HepG2 (cell line): ENCODE measurements around the gene SLC9A8. TPM values are rescaled to one million over a fixed set of nuclear protein-coding genes. Genes with fewer than 3 reads are reported as not detected.

Source experiments
- ATF7 ChIP-seq, 2 experiments: fragments of 450-650 bp in 1 of 2; sonication (generic) in 1 of 2; formaldehyde crosslinking in 1 of 2; IDR thresholded peaks; 2 replicates each; pipeline versions ENCODE4 v1.4.0 to v1.6.1; 2016 to 2020; ENCODE audit warnings: antibody characterized with exemption in 1 of 2, mild to moderate bottlenecking in 1 of 2, missing genetic modification reagents in 1 of 2
- CEBPB ChIP-seq: IDR thresholded peaks from 2 replicates; pipeline ENCODE4 v1.6.1; 2011; ENCODE audit warnings: low read depth, low read length, improper control_type of control experiment, borderline replicate concordance
- FLYWCH1 ChIP-seq: sonication (generic); formaldehyde crosslinking; IDR thresholded peaks from 2 replicates; pipeline ENCODE4 v1.8.1; 2023; ENCODE audit warnings: mild to moderate bottlenecking, missing genetic modification reagents
- FOXO1 ChIP-seq: sonication (generic); formaldehyde crosslinking; IDR thresholded peaks from 2 replicates; pipeline ENCODE4 v1.4.0; 2020; ENCODE audit warnings: missing genetic modification reagents
- HMG20A ChIP-seq: IDR thresholded peaks from 2 replicates; pipeline ENCODE4 v1.6.1; 2016; ENCODE audit warnings: borderline replicate concordance
- HMG20B ChIP-seq: conservative IDR thresholded peaks from 2 replicates; pipeline ENCODE4 v1.6.1; 2016; ENCODE audit warnings: missing genetic modification reagents, missing compliant biosample characterization
- HNRNPK ChIP-seq: fragments of 200-400 bp; formaldehyde crosslinking; IDR thresholded peaks from 2 replicates; pipeline ENCODE4 v1.6.1; 2018; ENCODE audit warnings: low read length, low read depth, moderate library complexity, mild to moderate bottlenecking; ENCODE audit not compliant: poor library complexity, severe bottlenecking
- HNRNPL ChIP-seq: fragments of 200-400 bp; formaldehyde crosslinking; IDR thresholded peaks from 2 replicates; pipeline ENCODE4 v1.6.1; 2017; ENCODE audit warnings: mild to moderate bottlenecking, low read depth, low read length
- HOXA5 ChIP-seq: sonication (generic); formaldehyde crosslinking; IDR thresholded peaks from 2 replicates; pipeline ENCODE4 v1.4.0; 2020; ENCODE audit warnings: missing genetic modification reagents
- KAT7 ChIP-seq: IDR thresholded peaks from 2 replicates; pipeline ENCODE4 v1.6.1; 2018; ENCODE audit warnings: borderline replicate concordance, missing compliant biosample characterization
- KLF15 ChIP-seq: sonication (generic); formaldehyde crosslinking; IDR thresholded peaks from 2 replicates; pipeline ENCODE4 v1.8.1; 2023; ENCODE audit warnings: borderline replicate concordance, mild to moderate bottlenecking, inconsistent platforms, missing genetic modification reagents, mixed read lengths
- MAF1 ChIP-seq: sonication (generic); formaldehyde crosslinking; IDR thresholded peaks from 2 replicates; pipeline ENCODE4 v1.5.0; 2020; ENCODE audit warnings: missing genetic modification reagents, borderline replicate concordance
- MED8 ChIP-seq: sonication (generic); formaldehyde crosslinking; IDR thresholded peaks from 2 replicates; pipeline ENCODE4 v1.8.1; 2023; ENCODE audit warnings: mild to moderate bottlenecking, missing genetic modification reagents; ENCODE audit not compliant: insufficient replicate concordance
- NAIF1 ChIP-seq: sonication (generic); formaldehyde crosslinking; IDR thresholded peaks from 2 replicates; pipeline ENCODE4 v1.5.0; 2020; ENCODE audit warnings: mild to moderate bottlenecking, missing genetic modification reagents, borderline replicate concordance
- NBN ChIP-seq: fragments of 450-650 bp; conservative IDR thresholded peaks from 2 replicates; pipeline ENCODE4 v1.6.1; 2017
- PHF20 ChIP-seq: sonication (generic); formaldehyde crosslinking; IDR thresholded peaks from 2 replicates; pipeline ENCODE4 v1.5.0; 2020; ENCODE audit warnings: mild to moderate bottlenecking, missing genetic modification reagents
- POLR2G ChIP-seq: fragments of 200-400 bp; formaldehyde crosslinking; IDR thresholded peaks from 2 replicates; pipeline ENCODE4 v1.6.1; 2018; ENCODE audit warnings: mild to moderate bottlenecking, low read depth, low read length, moderate library complexity
- SMARCE1 ChIP-seq: fragments of 450-650 bp; IDR thresholded peaks from 2 replicates; pipeline ENCODE4 v1.6.1; 2017; ENCODE audit warnings: borderline replicate concordance
- ZBTB20 ChIP-seq: sonication (generic); formaldehyde crosslinking; IDR thresholded peaks from 2 replicates; pipeline ENCODE4 v1.8.1; 2023; ENCODE audit warnings: missing genetic modification reagents, low read depth, mild to moderate bottlenecking, borderline replicate concordance
- ZNF263 ChIP-seq: sonication (generic); formaldehyde crosslinking; IDR thresholded peaks from 2 replicates; pipeline ENCODE4 v1.4.0; 2020; ENCODE audit warnings: missing genetic modification reagents
- ZNF343 ChIP-seq: sonication (generic); formaldehyde crosslinking; IDR thresholded peaks from 2 replicates; pipeline ENCODE4 v1.4.0; 2020; ENCODE audit warnings: mild to moderate bottlenecking, missing genetic modification reagents
- ZNF572 ChIP-seq: sonication (generic); formaldehyde crosslinking; IDR thresholded peaks from 2 replicates; pipeline ENCODE4 v1.5.1; 2020; ENCODE audit warnings: mild to moderate bottlenecking, missing genetic modification reagents
- ZNF777 ChIP-seq: sonication (generic); formaldehyde crosslinking; IDR thresholded peaks from 2 replicates; pipeline ENCODE4 v1.4.0; 2020; ENCODE audit warnings: missing genetic modification reagents
- polyA plus RNA-seq, 8 experiments: library from polyadenylated mRNA; depleted of rRNA in 3 of 8; stranded (reverse) in 7 of 8; unstranded in 1 of 8; fragments of >200 nt; fragmentation: Illumina TruSeq in 4 of 8; extraction: Trizol in 4 of 8; gene quantifications; 2 replicates each; pipeline versions ENCODE4 v1.2.1 to v1.2.3, GENCODE V29; 2011 to 2016; ENCODE audit warnings: low read depth in 4 of 8, missing spikeins in 1 of 8, mixed read lengths in 1 of 8; ENCODE audit not compliant: insufficient read depth in 1 of 8
- total RNA-seq, 5 experiments: library from RNA; depleted of rRNA; stranded (reverse); fragments of >200 nt; fragmentation: Illumina TruSeq; extraction: Trizol; gene quantifications; 2 replicates each; pipeline ENCODE4 v1.2.3, GENCODE V29; 2016; ENCODE audit warnings: low read depth in 1 of 5
- TF ChIP-seq, protein P1 (sequence below): sonication (generic); formaldehyde crosslinking; IDR thresholded peaks from 2 replicates; pipeline ENCODE4 v1.8.1; 2023; ENCODE audit warnings: mild to moderate bottlenecking, missing genetic modification reagents
- TF ChIP-seq, protein P2 (sequence below), 2 experiments: fragments of 450-650 bp in 1 of 2; sonication (generic) in 1 of 2; formaldehyde crosslinking; IDR thresholded peaks; 2 replicates each; pipeline versions ENCODE4 v1.5.0 to v1.8.0; 2020 to 2022; ENCODE audit warnings: mild to moderate bottlenecking in 1 of 2, missing genetic modification reagents in 1 of 2
- TF ChIP-seq, protein P3 (sequence below): sonication (generic); formaldehyde crosslinking; conservative IDR thresholded peaks from 2 replicates; pipeline ENCODE4 v1.8.0; 2022; ENCODE audit warnings: mild to moderate bottlenecking, moderate library complexity, missing genetic modification reagents
- TF ChIP-seq, protein P4 (sequence below): sonication (generic); formaldehyde crosslinking; IDR thresholded peaks from 2 replicates; pipeline ENCODE4 v1.5.0; 2020; ENCODE audit warnings: missing genetic modification reagents

SLC9A8 gene
- total and polyA plus RNA-seq, 2 of the 13 experiments (the other 11 are each of a cell fraction or from before 2014, with no cell fraction given): 4.1 to 7.4 TPM

DNA sequence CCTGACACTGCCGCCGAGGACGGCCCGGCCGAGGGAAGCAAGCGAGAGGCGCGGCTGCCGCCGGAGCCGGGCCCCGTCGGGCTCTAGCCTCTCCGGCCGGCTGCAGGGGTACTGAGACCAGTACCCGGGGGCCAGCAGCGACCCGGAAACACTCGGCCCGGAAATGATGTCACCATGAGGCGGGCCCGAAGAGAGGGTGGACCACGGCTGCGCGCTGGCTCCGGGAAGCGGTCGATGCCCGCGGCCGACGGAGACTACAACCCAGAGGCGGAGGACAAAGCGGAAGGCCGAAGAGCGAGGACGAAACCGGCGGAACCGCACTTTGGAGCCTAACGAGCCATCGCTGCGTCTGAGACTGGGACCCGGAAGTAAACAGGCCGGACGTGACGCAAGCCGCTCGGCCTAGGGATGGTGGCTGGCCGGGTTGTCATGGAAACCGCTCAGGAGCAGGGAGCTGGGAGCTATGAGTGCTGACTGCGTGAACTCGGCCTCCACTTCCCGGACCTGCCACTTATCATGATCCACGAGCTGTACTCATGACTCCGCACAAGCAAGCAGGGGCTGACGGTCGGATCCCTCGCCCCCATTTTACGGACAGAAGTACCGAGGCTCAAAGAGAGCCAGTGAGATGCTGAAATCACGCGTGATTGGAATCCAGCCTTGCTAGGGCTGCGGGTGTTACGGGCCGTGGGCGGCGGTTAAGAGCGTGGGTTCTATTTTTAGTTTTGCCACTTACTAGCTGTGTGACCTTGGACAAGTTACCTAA lies 102.9 kb downstream of the SLC9A8 start, which contains the start of gene SPATA2 (continued):
- TF ChIP-seq ZNF777 (CRISPR knock-in tag) (peak; percentile 51), FOXO1 (CRISPR knock-in tag) (peak; percentile 73), ZBTB20 (CRISPR knock-in tag) (peak; percentile 16; the same call in 1 of the 2 replicates), CEBPB (peak; percentile 81; the same call in 1 of the 2 replicates), MAF1 (CRISPR knock-in tag) (peak; percentile 63), PHF20 (CRISPR knock-in tag) (peak; percentile 93), KAT7 (CRISPR knock-in tag) (peak; percentile 20; the same call in 1 of the 2 replicates), ZNF572 (CRISPR knock-in tag) (peak; percentile 80; the same call in 1 of the 2 replicates), ZNF343 (peak; percentile 93; the same call in 1 of the 2 replicates), POLR2G (peak; percentile 88), ATF7 (IDR thresholded peaks at IDR 0.05) (peak; percentile 85), ATF7 (CRISPR knock-in tag; IDR thresholded peaks at IDR 0.05) (peak; percentile 93), NAIF1 (CRISPR knock-in tag) (no peak), KLF15 (CRISPR knock-in tag) (peak; percentile 73), HNRNPL (0 out of 2 replicates have a peak, but pooled peaks have one; percentile 11), HNRNPK (no peak), HMG20B (CRISPR knock-in tag) (no peak), MED8 (CRISPR knock-in tag) (peak; percentile 24), FLYWCH1 (CRISPR knock-in tag) (no peak), SMARCE1 (no peak), NBN (no peak), ZNF263 (CRISPR knock-in tag) (peak; percentile 73; the same call in 1 of the 2 replicates), HMG20A (CRISPR knock-in tag) (no peak), HOXA5 (CRISPR knock-in tag) (peak; percentile 96)
- TF ChIP-seq, protein P1, sequence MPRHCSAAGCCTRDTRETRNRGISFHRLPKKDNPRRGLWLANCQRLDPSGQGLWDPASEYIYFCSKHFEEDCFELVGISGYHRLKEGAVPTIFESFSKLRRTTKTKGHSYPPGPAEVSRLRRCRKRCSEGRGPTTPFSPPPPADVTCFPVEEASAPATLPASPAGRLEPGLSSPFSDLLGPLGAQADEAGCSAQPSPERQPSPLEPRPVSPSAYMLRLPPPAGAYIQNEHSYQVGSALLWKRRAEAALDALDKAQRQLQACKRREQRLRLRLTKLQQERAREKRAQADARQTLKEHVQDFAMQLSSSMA (CRISPR knock-in tag): peak; percentile 96
- TF ChIP-seq, protein P2, sequence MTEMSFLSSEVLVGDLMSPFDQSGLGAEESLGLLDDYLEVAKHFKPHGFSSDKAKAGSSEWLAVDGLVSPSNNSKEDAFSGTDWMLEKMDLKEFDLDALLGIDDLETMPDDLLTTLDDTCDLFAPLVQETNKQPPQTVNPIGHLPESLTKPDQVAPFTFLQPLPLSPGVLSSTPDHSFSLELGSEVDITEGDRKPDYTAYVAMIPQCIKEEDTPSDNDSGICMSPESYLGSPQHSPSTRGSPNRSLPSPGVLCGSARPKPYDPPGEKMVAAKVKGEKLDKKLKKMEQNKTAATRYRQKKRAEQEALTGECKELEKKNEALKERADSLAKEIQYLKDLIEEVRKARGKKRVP (CRISPR knock-in tag; IDR thresholded peaks at IDR 0.05): peak in 1 of 2 experiments; percentile 84; a peak in 2 of 4 replicates
- TF ChIP-seq, protein P3, sequence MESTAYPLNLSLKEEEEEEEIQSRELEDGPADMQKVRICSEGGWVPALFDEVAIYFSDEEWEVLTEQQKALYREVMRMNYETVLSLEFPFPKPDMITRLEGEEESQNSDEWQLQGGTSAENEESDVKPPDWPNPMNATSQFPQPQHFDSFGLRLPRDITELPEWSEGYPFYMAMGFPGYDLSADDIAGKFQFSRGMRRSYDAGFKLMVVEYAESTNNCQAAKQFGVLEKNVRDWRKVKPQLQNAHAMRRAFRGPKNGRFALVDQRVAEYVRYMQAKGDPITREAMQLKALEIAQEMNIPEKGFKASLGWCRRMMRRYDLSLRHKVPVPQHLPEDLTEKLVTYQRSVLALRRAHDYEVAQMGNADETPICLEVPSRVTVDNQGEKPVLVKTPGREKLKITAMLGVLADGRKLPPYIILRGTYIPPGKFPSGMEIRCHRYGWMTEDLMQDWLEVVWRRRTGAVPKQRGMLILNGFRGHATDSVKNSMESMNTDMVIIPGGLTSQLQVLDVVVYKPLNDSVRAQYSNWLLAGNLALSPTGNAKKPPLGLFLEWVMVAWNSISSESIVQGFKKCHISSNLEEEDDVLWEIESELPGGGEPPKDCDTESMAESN (CRISPR knock-in tag): peak; percentile 84
- TF ChIP-seq, protein P4, sequence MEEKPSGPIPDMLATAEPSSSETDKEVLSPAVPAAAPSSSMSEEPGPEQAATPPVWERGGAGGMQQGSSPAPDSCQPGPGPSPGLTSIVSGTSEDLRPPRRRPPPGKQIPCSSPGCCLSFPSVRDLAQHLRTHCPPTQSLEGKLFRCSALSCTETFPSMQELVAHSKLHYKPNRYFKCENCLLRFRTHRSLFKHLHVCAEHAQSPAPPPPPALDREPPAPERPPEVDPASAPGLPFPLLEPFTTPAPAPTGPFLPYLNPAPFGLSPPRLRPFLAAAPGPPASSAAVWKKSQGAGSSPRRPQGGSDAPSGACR (CRISPR knock-in tag): peak; percentile 99
